HG03432 (cell line): ENCODE measurements around the gene TMEM184B.
"Not testable (repeated sequence)": the region's sequence is repeated elsewhere in the genome, so short reads cannot be mapped to it uniquely, and the experiment has no call there.

Experiments used
- ATAC-seq: cut with Tn5 transposase; IDR thresholded peaks from one replicate; pipeline ENCODE4 v1.9.1; 2021; ENCODE audit warnings: mild to moderate bottlenecking, moderate library complexity; ENCODE audit not compliant: unreplicated experiment

The TMEM184B gene

GRCh38 chr22:38249803-38250642, 22.8 kb downstream of the TMEM184B start:
- ATAC-seq = no peak

GRCh38 chr22:38249301-38249700, 23.5 kb downstream of the TMEM184B start:
- no peak for ATAC-seq

- ATAC-seq = no peak
Observed at GRCh38 chr22:38248280-38248679, 24.5 kb downstream of the TMEM184B start.

- ATAC-seq = no peak
Observed at GRCh38 chr22:38247713-38248112, 25.1 kb downstream of the TMEM184B start.

- ATAC-seq = no peak
Observed at GRCh38 chr22:38246692-38247091, 26.1 kb downstream of the TMEM184B start.

- ATAC-seq = no peak
Observed at GRCh38 chr22:38246046-38246658, 26.7 kb downstream of the TMEM184B start.

- ATAC-seq = no peak
Observed at GRCh38 chr22:38244106-38244505, 28.7 kb downstream of the TMEM184B start.

GRCh38 chr22:38243007-38243765, 29.6 kb downstream of the TMEM184B start:
- no peak for ATAC-seq

GRCh38 chr22:38240734-38241252, 32.0 kb downstream of the TMEM184B start:
- no peak for ATAC-seq

- ATAC-seq = no peak
Observed at GRCh38 chr22:38239101-38239761, 33.6 kb downstream of the TMEM184B start.

GRCh38 chr22:38238519-38239071, 34.2 kb downstream of the TMEM184B start:
- ATAC-seq = no peak

GRCh38 chr22:38236786-38237185, 36.0 kb downstream of the TMEM184B start:
- ATAC-seq = no peak

- no peak for ATAC-seq
Observed at GRCh38 chr22:38235240-38235850, 37.5 kb downstream of the TMEM184B start.

GRCh38 chr22:38233856-38234255, 39.0 kb downstream of the TMEM184B start:
- ATAC-seq = not testable (repeated sequence)

- no peak for ATAC-seq
Observed at GRCh38 chr22:38233427-38233826, 39.4 kb downstream of the TMEM184B start.

- no peak for ATAC-seq
Observed at GRCh38 chr22:38232196-38232595, 40.6 kb downstream of the TMEM184B start.

- ATAC-seq = no peak
Observed at GRCh38 chr22:38230916-38231315, 41.9 kb downstream of the TMEM184B start.

- ATAC-seq = no peak
Observed at GRCh38 chr22:38230108-38230825, 42.5 kb downstream of the TMEM184B start.
